PFSK-1 (cell line): ENCODE data around the gene CD300H.

ENCODE experiments used
- FOXP2 ChIP-seq: optimal IDR thresholded peaks from 2 replicates; pipeline ENCODE3; 2011; ENCODE audit warnings: borderline replicate concordance, control low read depth, inconsistent platforms; ENCODE audit not compliant: insufficient read depth; ENCODE audit errors: extremely low read length, extremely low read depth
- POLR2AphosphoS5 ChIP-seq: IDR thresholded peaks from 2 replicates; pipeline ENCODE4 v1.6.1; 2012; ENCODE audit warnings: low read depth, mild to moderate bottlenecking, control low read depth, low read length, moderate library complexity
- REST ChIP-seq, 2 experiments: IDR thresholded peaks; 2 replicates each; pipeline versions ENCODE4 v1.6.1 to v1.8.0; 2011 to 2012; ENCODE audit warnings: low read depth in 2 of 2, low read length in 2 of 2, control low read depth in 1 of 2, inconsistent platforms in 1 of 2, mild to moderate bottlenecking in 1 of 2, moderate library complexity in 1 of 2; ENCODE audit not compliant: insufficient read depth in 1 of 2
- SIN3A ChIP-seq: IDR thresholded peaks from 2 replicates; pipeline ENCODE4 v1.6.1; 2012; ENCODE audit warnings: mild to moderate bottlenecking, low read length, moderate library complexity, borderline replicate concordance; ENCODE audit not compliant: insufficient read depth
- TAF1 ChIP-seq: IDR thresholded peaks from 2 replicates; pipeline ENCODE4 v1.6.1; 2012; ENCODE audit warnings: low read length, control low read depth, borderline replicate concordance; ENCODE audit not compliant: insufficient read depth

CD300H gene

GRCh38 chr17:74549343-74549742 lies 18.0 kb downstream of the CD300H start:
- no peak for TF ChIP-seq REST (IDR thresholded peaks at IDR 0.05; ENCODE audit: insufficient read depth in 1 of 2, low read depth in 2 of 2, low read length in 2 of 2)
- no peak for TF ChIP-seq FOXP2
- TF ChIP-seq POLR2AphosphoS5: no peak
- TF ChIP-seq SIN3A: no peak
- TF ChIP-seq TAF1: no peak

DNA sequence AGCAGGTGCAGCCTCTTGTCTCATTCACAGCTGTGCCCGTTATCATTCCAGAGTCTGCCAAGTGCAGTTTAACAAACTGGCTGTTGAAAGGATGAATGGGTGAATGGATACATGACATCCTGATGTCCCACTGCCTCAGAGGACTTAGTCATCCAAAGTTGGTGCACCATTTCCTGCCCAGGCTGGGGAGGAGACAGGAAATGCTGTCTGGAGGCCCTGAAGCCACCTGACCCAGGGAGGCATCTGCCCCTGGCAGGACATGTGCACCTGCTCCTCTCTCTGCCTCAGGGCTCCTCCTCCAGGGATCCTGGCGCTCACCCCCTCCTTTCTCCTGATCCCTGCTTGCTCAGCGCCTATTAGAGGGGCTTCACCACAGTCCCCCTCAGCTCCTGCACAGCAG lies 19.6 kb downstream of the CD300H start:
- no peak for TF ChIP-seq SIN3A
- no peak for TF ChIP-seq TAF1
- no peak for TF ChIP-seq POLR2AphosphoS5
- no peak for TF ChIP-seq FOXP2
- no peak for TF ChIP-seq REST (IDR thresholded peaks at IDR 0.05; ENCODE audit: insufficient read depth in 1 of 2, low read depth in 2 of 2, low read length in 2 of 2)

- TF ChIP-seq SIN3A (no peak), TAF1 (no peak), FOXP2 (no peak), POLR2AphosphoS5 (no peak), REST (IDR thresholded peaks at IDR 0.05; ENCODE audit: insufficient read depth in 1 of 2, low read depth in 2 of 2, low read length in 2 of 2) (no peak)
Measured at GRCh38 chr17:74547264-74547663, 20.0 kb downstream of the CD300H start.

DNA sequence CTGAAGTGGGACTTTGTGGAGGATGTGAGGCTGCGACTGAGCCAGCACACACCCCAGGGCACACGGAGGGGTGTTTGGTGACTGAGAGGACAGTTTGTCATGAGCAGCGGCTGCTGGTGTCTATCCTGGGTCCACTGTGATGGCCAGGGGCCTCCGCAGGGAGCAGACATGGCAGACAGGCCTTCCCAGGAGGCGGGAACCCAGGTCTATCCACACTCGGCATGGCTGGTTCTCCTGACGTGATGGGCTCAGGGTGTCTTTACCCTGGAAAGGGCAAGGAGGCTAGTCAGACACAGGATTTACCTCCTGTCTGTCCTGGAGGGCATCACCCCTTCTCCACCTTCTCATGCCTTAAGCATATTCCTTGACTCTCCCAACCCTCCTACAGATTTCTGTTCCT lies 20.7 kb downstream of the CD300H start:
- no peak for TF ChIP-seq REST (IDR thresholded peaks at IDR 0.05; ENCODE audit: insufficient read depth in 1 of 2, low read depth in 2 of 2, low read length in 2 of 2)
- no peak for TF ChIP-seq FOXP2
- TF ChIP-seq SIN3A: no peak
- no peak for TF ChIP-seq TAF1
- TF ChIP-seq POLR2AphosphoS5: no peak

DNA sequence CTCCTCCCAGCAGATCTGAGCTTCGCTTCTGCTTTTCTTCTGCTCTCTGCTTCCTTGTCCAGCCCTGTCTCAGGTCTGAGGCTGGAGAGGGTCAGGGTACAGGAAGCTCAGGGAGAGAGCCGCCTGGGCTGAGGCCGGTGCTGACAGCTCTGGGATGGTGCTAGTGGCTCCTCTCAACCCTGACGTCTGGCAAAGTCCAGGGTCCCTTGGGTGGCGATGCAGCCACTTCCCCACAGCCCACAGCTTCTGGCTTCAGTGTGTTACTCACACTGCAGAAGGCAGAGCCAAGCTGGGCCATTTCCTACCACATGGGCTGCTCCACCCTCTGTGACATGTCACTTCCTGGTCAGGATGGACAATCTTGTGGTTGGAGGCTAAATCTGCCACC lies 21.5 kb downstream of the CD300H start, which contains the start of gene CD300C:
Gene CD300C, minus strand, starts transcription at position 273 of the 388 bp plus-strand sequence. CDS start 333 bp downstream, outside the sequence.
- TF ChIP-seq FOXP2: no peak
- TF ChIP-seq POLR2AphosphoS5: no peak
- no peak for TF ChIP-seq REST (IDR thresholded peaks at IDR 0.05; ENCODE audit: insufficient read depth in 1 of 2, low read depth in 2 of 2, low read length in 2 of 2)
- no peak for TF ChIP-seq SIN3A
- no peak for TF ChIP-seq TAF1
